Placental pericyte (primary cell): Measurements from ENCODE around the gene SLC17A9. TPM values are rescaled to one million over a fixed set of nuclear protein-coding genes. Genes with fewer than 3 reads are reported as not detected.

Experiments used
- total RNA-seq: library from RNA; depleted of rRNA; stranded (reverse); fragments of >200 nt; gene quantifications from 2 replicates; pipeline ENCODE4 v1.2.3, GENCODE V29; 2012

SLC17A9 gene
- 24.1 and 40.4 TPM in 2 replicates for total RNA-seq

GRCh38 chr20:62952373-62952967, at the start of gene SLC17A9:
SLC17A9 (plus strand) TSS chr20:62952709; CDS start chr20:62952831, 122 bp downstream.

GRCh38 chr20:62926229-62927127, 26.0 kb upstream of the SLC17A9 start, which contains the start of gene DIDO1:
DIDO1 (minus strand) TSS chr20:62926505.

GRCh38 chr20:62938105-62938888, 14.2 kb upstream of the SLC17A9 start, which contains the start of gene GID8:
GID8 (plus strand) TSS chr20:62938147; CDS start chr20:62941503, 3,356 bp downstream.

GRCh38 chr20:63006540-63007359, 54.2 kb downstream of the SLC17A9 start, which contains the start of gene BHLHE23:
BHLHE23 (minus strand) TSS chr20:63006964; CDS start chr20:63006774, 190 bp downstream.

Other genes with a start within 250 kb of the SLC17A9 start
- 0.22 and 29.8 TPM in 2 replicates for gene NTSR1, start 243.9 kb upstream of the SLC17A9 start, total RNA-seq
- 16.4 and 34.2 TPM in 2 replicates for gene MRGBP, start 156.2 kb upstream of the SLC17A9 start, total RNA-seq
- gene OGFR, start 147.9 kb upstream of the SLC17A9 start, total RNA-seq = 55.6 and 66.1 TPM in 2 replicates
- 0.43 TPM in 1 of 2 replicates, not detected in the other for gene COL9A3, start 135.7 kb upstream of the SLC17A9 start, total RNA-seq
- gene TCFL5, start 90.9 kb upstream of the SLC17A9 start, total RNA-seq = 8.3 and 17.5 TPM in 2 replicates
- gene DIDO1, start 26.2 kb upstream of the SLC17A9 start, total RNA-seq = 42.7 and 53.8 TPM in 2 replicates
- 24.7 and 29.6 TPM in 2 replicates for gene GID8, start 14.6 kb upstream of the SLC17A9 start, total RNA-seq
- gene BHLHE23, start 54.3 kb downstream of the SLC17A9 start, total RNA-seq = not detected in 2 replicates